ENCODE results near the gene HOXC6. TPM values are rescaled to one million over a fixed set of nuclear protein-coding genes. Genes with fewer than 3 reads are reported as not detected.
A peak's percentile ranks its signal among the peaks of the same experiment; 100 is the strongest.

The HOXC6 gene
- total and polyA plus RNA-seq, 9 of the 15 experiments (the other 6 are each of a cell fraction or from before 2014, with no cell fraction given), result 0.06 to 4.0 (median 1.4) TPM

DNA sequence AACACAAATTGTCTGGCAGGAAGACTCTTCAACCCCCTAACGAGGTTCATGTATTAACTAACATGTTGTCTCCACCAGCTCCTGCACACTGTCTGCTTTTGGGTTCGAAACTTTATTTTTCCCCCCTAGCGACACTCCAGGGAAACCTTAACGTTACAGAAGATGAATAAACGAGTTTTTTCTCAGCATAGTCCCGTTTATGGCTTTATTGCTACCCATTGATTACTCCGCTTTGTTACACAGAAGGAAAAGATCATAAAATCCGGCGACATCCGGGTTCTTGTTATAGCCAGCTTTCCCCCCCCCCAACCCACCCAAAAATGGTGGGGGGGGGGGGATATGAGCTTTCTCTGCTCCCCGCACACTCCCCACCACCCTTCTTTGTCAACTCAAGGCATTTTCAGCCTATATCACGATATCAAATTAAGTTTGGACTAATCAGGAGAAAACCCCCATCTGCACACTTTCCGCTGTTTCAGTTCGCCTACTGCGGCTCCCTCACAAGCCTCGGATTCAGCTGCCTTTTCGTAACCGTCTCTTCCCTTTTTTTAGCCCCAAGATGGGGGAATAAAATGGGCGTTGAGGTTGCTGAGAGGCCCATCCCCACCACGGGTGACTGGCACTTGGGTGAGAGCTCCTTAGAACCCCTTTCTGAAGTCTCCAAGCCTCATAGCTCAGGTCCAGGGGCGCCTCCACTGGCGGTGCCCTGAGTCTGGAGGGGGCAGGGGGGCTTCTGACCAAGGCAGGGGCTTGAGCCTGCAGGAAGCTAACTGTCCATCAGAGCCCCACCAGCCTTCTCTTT is 1.4 kb upstream of the HOXC6 start (continued):
- TF ChIP-seq MNT (conservative IDR thresholded peaks at IDR 0.05), result no peak

DNA sequence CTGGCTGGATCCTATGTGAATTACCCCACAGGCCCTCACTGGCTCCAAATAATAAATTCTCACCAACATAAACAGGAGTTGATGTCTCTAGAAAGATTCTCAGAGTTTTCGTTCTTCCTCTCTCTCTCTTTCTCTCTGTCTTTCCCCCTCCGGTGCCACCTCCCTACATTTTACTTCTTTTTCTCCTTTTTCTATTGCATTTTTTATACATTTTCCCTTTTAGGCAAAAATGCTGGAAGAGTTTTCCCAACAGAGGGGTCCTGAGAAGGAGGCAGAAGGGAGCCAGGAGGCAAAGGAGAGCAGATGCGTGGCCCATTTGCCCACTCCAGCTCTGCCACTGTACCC is 826 bp upstream of the HOXC6 start:
- intact Hi-C loops (cut with micrococcal nuclease) (no loop called here), in situ Hi-C loops (cut with MboI) (loop anchor here (10.0 kb wide), 1 partner anchor 167 kb away; no protein-coding TSS in a partner anchor)
- H3K36me3 ChIP-seq (ENCODE audit: control insufficient read depth, insufficient read depth, low read length), result peaks cover 2% of the 10 kb centered on the region; the same call in 1 of the 3 replicates
- no peaks in the 10 kb centered on the region for H3K79me2 ChIP-seq (ENCODE audit: control insufficient read depth, insufficient read depth, low read length)
- H3K4me2 ChIP-seq (ENCODE audit: insufficient read depth, low read length), result no peak overlapping the region
- POLR2A ChIA-PET, result interaction anchor here (0.7 to 1.1 kb wide), 3 partner anchors 137 to 628 kb away, joined by 3 to 5 read pairs (median 3); no protein-coding TSS in a partner anchor
- H3K4me3 ChIP-seq, result no peak overlapping the region
- no peaks in the 10 kb centered on the region for H3K9me3 ChIP-seq (replicated peaks; ENCODE audit: control insufficient read depth, insufficient read depth, low read depth, low read length)
- CTCF ChIA-PET (ENCODE audit: low intra/inter-chr PET ratio), result no interaction called here
- no peaks in the 10 kb centered on the region for H3K9me1 ChIP-seq (ENCODE audit: control insufficient read depth, insufficient read depth, low read length)
- no TSS peak for BruUV-seq (replicated peaks)
- H2AFZ ChIP-seq (ENCODE audit: low read depth, low read length), result peak overlapping the region; percentile 44; the same call in 1 of the 2 replicates
- no peak for FAIRE-seq
- H4K20me1 ChIP-seq (replicated peaks; ENCODE audit: control insufficient read depth, insufficient read depth, low read length), result no peaks in the 10 kb centered on the region
- no peak for DNase-seq (ENCODE audit: extremely low read depth in 1 of 4, low spot score in 3 of 4)
- peak overlapping the region in 1 of 2 experiments; percentile 33; a peak in 1 of 4 replicates for H3K9ac ChIP-seq (ENCODE audit: insufficient read depth in 1 of 2, low read depth in 2 of 2, low read length in 2 of 2)
- peaks cover 3 to 26% of the 10 kb centered on the region in 2 experiments; a peak in 4 of 5 replicates for H3K4me1 ChIP-seq (replicated peaks in 1 of 2; ENCODE audit: control insufficient read depth in 2 of 2, insufficient read depth in 2 of 2, low read length in 2 of 2)
- H3K27me3 ChIP-seq (ENCODE audit: control insufficient read depth in 2 of 2, insufficient read depth in 2 of 2, low read length in 2 of 2), result no peaks in the 10 kb centered on the region
- no peak overlapping the region for H3K27ac ChIP-seq (ENCODE audit: extremely low read depth, low read depth, low read length)
- WGBS (ENCODE audit: insufficient coverage, low coverage, missing lambda C conversion rate), result 74% methylated on average over 2 of the region's 3 CpGs
- ATAC-seq, result no peak
- TF ChIP-seq ZFP30 (CRISPR knock-in tag; IDR thresholded peaks at IDR 0.05; ENCODE audit: borderline replicate concordance) (no peak), PTRF (tag; IDR thresholded peaks at IDR 0.05) (no peak), ZNF830 (CRISPR knock-in tag; IDR thresholded peaks at IDR 0.05) (no peak), CREB1 (IDR thresholded peaks at IDR 0.05) (no peak), CREB1 (CRISPR knock-in tag; IDR thresholded peaks at IDR 0.05) (no peak), FIP1L1 (IDR thresholded peaks at IDR 0.05; ENCODE audit: low read depth, low read length, poor library complexity, severe bottlenecking) (no peak), DMBX1 (CRISPR knock-in tag; IDR thresholded peaks at IDR 0.05; ENCODE audit: borderline replicate concordance) (no peak), GTF2F1 (IDR thresholded peaks at IDR 0.05; ENCODE audit: low read depth, low read length) (no peak), ARNT (IDR thresholded peaks at IDR 0.05) (no peak), TCF3 (CRISPR knock-in tag; IDR thresholded peaks at IDR 0.05) (no peak), ZNF445 (CRISPR knock-in tag; IDR thresholded peaks at IDR 0.05; ENCODE audit: low read depth) (no peak), ZEB2 (IDR thresholded peaks at IDR 0.05) (no peak), BRF2 (IDR thresholded peaks at IDR 0.05; ENCODE audit: borderline replicate concordance, insufficient read depth, insufficient read length) (no peak), KDM2B (CRISPR knock-in tag; IDR thresholded peaks at IDR 0.05) (no peak), SIRT6 (IDR thresholded peaks at IDR 0.05; ENCODE audit: low read depth, low read length) (no peak)
- TF ChIP-seq, protein P1, sequence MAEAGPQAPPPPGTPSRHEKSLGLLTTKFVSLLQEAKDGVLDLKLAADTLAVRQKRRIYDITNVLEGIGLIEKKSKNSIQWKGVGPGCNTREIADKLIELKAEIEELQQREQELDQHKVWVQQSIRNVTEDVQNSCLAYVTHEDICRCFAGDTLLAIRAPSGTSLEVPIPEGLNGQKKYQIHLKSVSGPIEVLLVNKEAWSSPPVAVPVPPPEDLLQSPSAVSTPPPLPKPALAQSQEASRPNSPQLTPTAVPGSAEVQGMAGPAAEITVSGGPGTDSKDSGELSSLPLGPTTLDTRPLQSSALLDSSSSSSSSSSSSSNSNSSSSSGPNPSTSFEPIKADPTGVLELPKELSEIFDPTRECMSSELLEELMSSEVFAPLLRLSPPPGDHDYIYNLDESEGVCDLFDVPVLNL (CRISPR knock-in tag; IDR thresholded peaks at IDR 0.05; ENCODE audit: low read depth), result no peak
